GM18519 (cell line): Measurements from ENCODE around the gene KDSR.
A peak's percentile ranks its signal among the peaks of the same experiment; 100 is the strongest.

Experiments used
- ATAC-seq: cut with Tn5 transposase; IDR thresholded peaks from one replicate; pipeline ENCODE4 v1.9.1; 2021; ENCODE audit warnings: mild to moderate bottlenecking, moderate library complexity; ENCODE audit not compliant: unreplicated experiment, low FRiP score

Gene KDSR

GRCh38 chr18:63288311-63288710 lies 78.7 kb downstream of the KDSR start:
- ATAC-seq: no peak

GRCh38 chr18:63287691-63288220 lies 79.2 kb downstream of the KDSR start:
- no peak for ATAC-seq

GRCh38 chr18:63286926-63287325 lies 80.1 kb downstream of the KDSR start:
- ATAC-seq: no peak

- ATAC-seq: peak; percentile 83
Measured at GRCh38 chr18:63284827-63285733, 81.9 kb downstream of the KDSR start.

GRCh38 chr18:63284173-63284799 lies 82.7 kb downstream of the KDSR start:
- no peak for ATAC-seq

GRCh38 chr18:63283305-63284094 lies 83.5 kb downstream of the KDSR start:
- ATAC-seq: no peak

- ATAC-seq: no peak
Measured at GRCh38 chr18:63282793-63283192, 84.2 kb downstream of the KDSR start.
